GM15510 (cell line): ENCODE measurements around the gene IFNA21.

Source experiments
- POLR2A ChIP-seq: IDR thresholded peaks from 3 replicates; pipeline ENCODE4 v1.6.1; 2011; ENCODE audit warnings: borderline replicate concordance; ENCODE audit not compliant: insufficient read length; ENCODE audit errors: extremely low read depth

Gene IFNA21

DNA sequence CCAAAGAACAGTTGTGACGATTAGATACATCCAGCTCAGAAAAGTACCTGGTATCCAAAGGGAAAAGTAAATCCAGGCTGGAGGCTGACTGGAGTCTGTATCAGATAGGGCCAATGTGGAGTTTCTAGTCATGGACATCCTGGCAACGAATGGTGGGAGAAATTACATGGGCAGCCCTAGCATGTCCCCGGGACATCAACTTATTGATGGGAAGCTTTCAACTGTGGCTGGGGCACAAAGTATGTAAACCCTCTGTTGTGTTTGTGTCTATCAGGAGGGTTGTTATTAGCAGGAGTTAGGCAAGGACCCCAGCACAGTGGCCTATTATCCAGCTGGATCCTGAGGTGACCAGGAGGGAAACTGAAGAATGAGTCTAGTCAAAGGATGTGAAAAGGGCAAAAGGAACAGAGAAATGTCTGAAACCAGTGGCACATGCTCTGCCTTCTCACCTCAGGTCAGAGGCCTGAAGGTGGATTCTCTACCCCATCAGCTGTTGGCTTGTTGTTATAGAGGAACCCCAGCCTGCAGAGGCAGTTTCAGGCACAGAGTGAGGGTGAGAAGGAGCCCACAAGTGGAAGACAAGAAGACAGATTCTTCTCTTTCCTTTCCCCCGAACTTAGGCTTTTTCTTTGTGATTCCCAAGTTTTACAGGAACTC is 44.7 kb downstream of the IFNA21 start:
- TF ChIP-seq POLR2A, result no peak

GRCh38 chr9:21121079-21121478 is 45.4 kb downstream of the IFNA21 start:
- TF ChIP-seq POLR2A, result no peak

GRCh38 chr9:21119093-21119770 is 47.2 kb downstream of the IFNA21 start:
- no peak for TF ChIP-seq POLR2A
